ENCODE results near the gene TPP1.

DNA sequence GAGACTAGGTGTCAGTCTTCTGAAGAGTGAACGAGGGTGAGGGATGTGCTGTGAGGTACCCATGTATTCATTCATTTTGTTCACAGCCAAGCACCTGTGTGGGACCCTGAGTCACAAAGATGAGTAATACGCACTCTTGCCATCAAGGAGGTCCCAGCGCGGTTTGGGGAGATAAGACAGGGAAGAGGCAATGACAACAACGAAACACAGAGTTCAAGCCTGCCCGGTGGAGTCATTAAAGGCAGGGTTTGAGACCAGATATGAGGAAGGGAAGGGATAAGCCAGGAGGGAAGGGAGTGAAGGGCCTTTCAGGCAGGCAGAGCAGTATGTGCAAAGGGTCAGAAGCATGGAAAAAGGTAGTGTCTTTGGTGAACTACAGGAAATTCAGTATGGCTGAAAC, 31.8 kb upstream of the TPP1 start:
- TF ChIP-seq ARHGAP35 (CRISPR knock-in tag; IDR thresholded peaks at IDR 0.05; ENCODE audit: borderline replicate concordance), result no peak
- TF ChIP-seq TAF1 (CRISPR knock-in tag; IDR thresholded peaks at IDR 0.05), result no peak
- no peak for TF ChIP-seq POLR2A (IDR thresholded peaks at IDR 0.05; ENCODE audit: insufficient read depth in 1 of 2, low read depth in 2 of 2, low read length in 2 of 2)
- TF ChIP-seq HNF4G (IDR thresholded peaks at IDR 0.05; ENCODE audit: borderline replicate concordance, low read depth, low read length), result no peak
- no peak for TF ChIP-seq HNF4G (CRISPR knock-in tag; IDR thresholded peaks at IDR 0.05; ENCODE audit: borderline replicate concordance, low read depth)
- TF ChIP-seq MXI1 (IDR thresholded peaks at IDR 0.05; ENCODE audit: borderline replicate concordance, low read depth, low read length), result no peak
- TF ChIP-seq, protein P1, sequence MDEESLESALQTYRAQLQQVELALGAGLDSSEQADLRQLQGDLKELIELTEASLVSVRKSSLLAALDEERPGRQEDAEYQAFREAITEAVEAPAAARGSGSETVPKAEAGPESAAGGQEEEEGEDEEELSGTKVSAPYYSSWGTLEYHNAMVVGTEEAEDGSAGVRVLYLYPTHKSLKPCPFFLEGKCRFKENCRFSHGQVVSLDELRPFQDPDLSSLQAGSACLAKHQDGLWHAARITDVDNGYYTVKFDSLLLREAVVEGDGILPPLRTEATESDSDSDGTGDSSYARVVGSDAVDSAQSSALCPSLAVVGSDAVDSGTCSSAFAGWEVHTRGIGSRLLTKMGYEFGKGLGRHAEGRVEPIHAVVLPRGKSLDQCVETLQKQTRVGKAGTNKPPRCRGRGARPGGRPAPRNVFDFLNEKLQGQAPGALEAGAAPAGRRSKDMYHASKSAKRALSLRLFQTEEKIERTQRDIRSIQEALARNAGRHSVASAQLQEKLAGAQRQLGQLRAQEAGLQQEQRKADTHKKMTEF (CRISPR knock-in tag; IDR thresholded peaks at IDR 0.05), result no peak
- no peak for TF ChIP-seq GTF2F1 (IDR thresholded peaks at IDR 0.05; ENCODE audit: low read length)
- TF ChIP-seq, protein P2, sequence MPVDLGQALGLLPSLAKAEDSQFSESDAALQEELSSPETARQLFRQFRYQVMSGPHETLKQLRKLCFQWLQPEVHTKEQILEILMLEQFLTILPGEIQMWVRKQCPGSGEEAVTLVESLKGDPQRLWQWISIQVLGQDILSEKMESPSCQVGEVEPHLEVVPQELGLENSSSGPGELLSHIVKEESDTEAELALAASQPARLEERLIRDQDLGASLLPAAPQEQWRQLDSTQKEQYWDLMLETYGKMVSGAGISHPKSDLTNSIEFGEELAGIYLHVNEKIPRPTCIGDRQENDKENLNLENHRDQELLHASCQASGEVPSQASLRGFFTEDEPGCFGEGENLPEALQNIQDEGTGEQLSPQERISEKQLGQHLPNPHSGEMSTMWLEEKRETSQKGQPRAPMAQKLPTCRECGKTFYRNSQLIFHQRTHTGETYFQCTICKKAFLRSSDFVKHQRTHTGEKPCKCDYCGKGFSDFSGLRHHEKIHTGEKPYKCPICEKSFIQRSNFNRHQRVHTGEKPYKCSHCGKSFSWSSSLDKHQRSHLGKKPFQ (CRISPR knock-in tag; IDR thresholded peaks at IDR 0.05; ENCODE audit: insufficient replicate concordance), result no peak
- TF ChIP-seq, protein P3, sequence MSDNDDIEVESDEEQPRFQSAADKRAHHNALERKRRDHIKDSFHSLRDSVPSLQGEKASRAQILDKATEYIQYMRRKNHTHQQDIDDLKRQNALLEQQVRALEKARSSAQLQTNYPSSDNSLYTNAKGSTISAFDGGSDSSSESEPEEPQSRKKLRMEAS (IDR thresholded peaks at IDR 0.05), result no peak
- TF ChIP-seq, protein P4, sequence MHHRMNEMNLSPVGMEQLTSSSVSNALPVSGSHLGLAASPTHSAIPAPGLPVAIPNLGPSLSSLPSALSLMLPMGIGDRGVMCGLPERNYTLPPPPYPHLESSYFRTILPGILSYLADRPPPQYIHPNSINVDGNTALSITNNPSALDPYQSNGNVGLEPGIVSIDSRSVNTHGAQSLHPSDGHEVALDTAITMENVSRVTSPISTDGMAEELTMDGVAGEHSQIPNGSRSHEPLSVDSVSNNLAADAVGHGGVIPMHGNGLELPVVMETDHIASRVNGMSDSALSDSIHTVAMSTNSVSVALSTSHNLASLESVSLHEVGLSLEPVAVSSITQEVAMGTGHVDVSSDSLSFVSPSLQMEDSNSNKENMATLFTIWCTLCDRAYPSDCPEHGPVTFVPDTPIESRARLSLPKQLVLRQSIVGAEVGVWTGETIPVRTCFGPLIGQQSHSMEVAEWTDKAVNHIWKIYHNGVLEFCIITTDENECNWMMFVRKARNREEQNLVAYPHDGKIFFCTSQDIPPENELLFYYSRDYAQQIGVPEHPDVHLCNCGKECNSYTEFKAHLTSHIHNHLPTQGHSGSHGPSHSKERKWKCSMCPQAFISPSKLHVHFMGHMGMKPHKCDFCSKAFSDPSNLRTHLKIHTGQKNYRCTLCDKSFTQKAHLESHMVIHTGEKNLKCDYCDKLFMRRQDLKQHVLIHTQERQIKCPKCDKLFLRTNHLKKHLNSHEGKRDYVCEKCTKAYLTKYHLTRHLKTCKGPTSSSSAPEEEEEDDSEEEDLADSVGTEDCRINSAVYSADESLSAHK (CRISPR knock-in tag; IDR thresholded peaks at IDR 0.05; ENCODE audit: borderline replicate concordance), result no peak
- TF ChIP-seq, protein P5, sequence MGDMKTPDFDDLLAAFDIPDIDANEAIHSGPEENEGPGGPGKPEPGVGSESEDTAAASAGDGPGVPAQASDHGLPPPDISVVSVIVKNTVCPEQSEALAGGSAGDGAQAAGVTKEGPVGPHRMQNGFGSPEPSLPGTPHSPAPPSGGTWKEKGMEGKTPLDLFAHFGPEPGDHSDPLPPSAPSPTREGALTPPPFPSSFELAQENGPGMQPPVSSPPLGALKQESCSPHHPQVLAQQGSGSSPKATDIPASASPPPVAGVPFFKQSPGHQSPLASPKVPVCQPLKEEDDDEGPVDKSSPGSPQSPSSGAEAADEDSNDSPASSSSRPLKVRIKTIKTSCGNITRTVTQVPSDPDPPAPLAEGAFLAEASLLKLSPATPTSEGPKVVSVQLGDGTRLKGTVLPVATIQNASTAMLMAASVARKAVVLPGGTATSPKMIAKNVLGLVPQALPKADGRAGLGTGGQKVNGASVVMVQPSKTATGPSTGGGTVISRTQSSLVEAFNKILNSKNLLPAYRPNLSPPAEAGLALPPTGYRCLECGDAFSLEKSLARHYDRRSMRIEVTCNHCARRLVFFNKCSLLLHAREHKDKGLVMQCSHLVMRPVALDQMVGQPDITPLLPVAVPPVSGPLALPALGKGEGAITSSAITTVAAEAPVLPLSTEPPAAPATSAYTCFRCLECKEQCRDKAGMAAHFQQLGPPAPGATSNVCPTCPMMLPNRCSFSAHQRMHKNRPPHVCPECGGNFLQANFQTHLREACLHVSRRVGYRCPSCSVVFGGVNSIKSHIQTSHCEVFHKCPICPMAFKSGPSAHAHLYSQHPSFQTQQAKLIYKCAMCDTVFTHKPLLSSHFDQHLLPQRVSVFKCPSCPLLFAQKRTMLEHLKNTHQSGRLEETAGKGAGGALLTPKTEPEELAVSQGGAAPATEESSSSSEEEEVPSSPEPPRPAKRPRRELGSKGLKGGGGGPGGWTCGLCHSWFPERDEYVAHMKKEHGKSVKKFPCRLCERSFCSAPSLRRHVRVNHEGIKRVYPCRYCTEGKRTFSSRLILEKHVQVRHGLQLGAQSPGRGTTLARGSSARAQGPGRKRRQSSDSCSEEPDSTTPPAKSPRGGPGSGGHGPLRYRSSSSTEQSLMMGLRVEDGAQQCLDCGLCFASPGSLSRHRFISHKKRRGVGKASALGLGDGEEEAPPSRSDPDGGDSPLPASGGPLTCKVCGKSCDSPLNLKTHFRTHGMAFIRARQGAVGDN (CRISPR knock-in tag; IDR thresholded peaks at IDR 0.05), result no peak
- TF ChIP-seq, protein P6, sequence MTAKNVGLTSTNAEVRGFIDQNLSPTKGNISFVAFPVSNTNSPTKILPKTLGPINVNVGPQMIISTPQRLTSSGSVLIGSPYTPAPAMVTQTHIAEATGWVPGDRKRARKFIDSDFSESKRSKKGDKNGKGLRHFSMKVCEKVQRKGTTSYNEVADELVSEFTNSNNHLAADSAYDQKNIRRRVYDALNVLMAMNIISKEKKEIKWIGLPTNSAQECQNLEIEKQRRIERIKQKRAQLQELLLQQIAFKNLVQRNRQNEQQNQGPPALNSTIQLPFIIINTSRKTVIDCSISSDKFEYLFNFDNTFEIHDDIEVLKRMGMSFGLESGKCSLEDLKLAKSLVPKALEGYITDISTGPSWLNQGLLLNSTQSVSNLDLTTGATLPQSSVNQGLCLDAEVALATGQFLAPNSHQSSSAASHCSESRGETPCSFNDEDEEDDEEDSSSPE (CRISPR knock-in tag; IDR thresholded peaks at IDR 0.05), result no peak
- no peak for TF ChIP-seq ZNF550 (CRISPR knock-in tag; IDR thresholded peaks at IDR 0.05; ENCODE audit: borderline replicate concordance)
- TF ChIP-seq, protein P7, sequence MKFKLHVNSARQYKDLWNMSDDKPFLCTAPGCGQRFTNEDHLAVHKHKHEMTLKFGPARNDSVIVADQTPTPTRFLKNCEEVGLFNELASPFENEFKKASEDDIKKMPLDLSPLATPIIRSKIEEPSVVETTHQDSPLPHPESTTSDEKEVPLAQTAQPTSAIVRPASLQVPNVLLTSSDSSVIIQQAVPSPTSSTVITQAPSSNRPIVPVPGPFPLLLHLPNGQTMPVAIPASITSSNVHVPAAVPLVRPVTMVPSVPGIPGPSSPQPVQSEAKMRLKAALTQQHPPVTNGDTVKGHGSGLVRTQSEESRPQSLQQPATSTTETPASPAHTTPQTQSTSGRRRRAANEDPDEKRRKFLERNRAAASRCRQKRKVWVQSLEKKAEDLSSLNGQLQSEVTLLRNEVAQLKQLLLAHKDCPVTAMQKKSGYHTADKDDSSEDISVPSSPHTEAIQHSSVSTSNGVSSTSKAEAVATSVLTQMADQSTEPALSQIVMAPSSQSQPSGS (CRISPR knock-in tag; IDR thresholded peaks at IDR 0.05), result no peak

All from HepG2 (cell line).